Measurements from ENCODE around the gene TBC1D7. TPM values are rescaled to one million over a fixed set of nuclear protein-coding genes. Genes with fewer than 3 reads are reported as not detected.

TBC1D7 gene
- total and polyA plus RNA-seq, 10 of the 15 experiments (the other 5 are each of a cell fraction or from before 2014, with no cell fraction given): 20.1 to 65.9 (median 31.3) TPM

- TF ChIP-seq NR2C2 (IDR thresholded peaks at IDR 0.05; ENCODE audit: borderline replicate concordance, control insufficient read depth, insufficient read length, low read depth) (no peak), ASH2L (IDR thresholded peaks at IDR 0.05; ENCODE audit: borderline replicate concordance, low read depth) (no peak), ZNF622 (IDR thresholded peaks at IDR 0.05) (no peak), JUND (IDR thresholded peaks at IDR 0.05; ENCODE audit: low read depth, low read length) (peak; percentile 79; the same call in 1 of the 2 replicates), NBN (IDR thresholded peaks at IDR 0.05) (peak; percentile 86), ESRRA (IDR thresholded peaks at IDR 0.05; ENCODE audit: low read length) (no peak), EP300 (IDR thresholded peaks at IDR 0.05; ENCODE audit: borderline replicate concordance in 1 of 2, control insufficient read depth in 1 of 2, low read depth in 2 of 2, low read length in 2 of 2) (peak; percentile 72 to 82; a peak in 3 of 4 replicates), BCL11A (IDR thresholded peaks at IDR 0.05; ENCODE audit: low read depth, low read length) (peak; percentile 86), CTCF (IDR thresholded peaks at IDR 0.05 in 2 of 3, conservative IDR thresholded peaks at IDR 0.05 in 1 of 3; ENCODE audit: control insufficient read depth in 2 of 3, extremely low read depth in 1 of 3, insufficient read depth in 1 of 3, low read depth in 3 of 3, low read length in 3 of 3) (no peak), PAX8 (IDR thresholded peaks at IDR 0.05) (no peak), NFXL1 (IDR thresholded peaks at IDR 0.05; ENCODE audit: borderline replicate concordance) (no peak), ZZZ3 (IDR thresholded peaks at IDR 0.05; ENCODE audit: control insufficient read depth, insufficient read length, low read depth) (no peak), CREB1 (IDR thresholded peaks at IDR 0.05; ENCODE audit: low read depth) (peak; percentile 92), SIX5 (IDR thresholded peaks at IDR 0.05; ENCODE audit: low read depth, low read length, severe bottlenecking) (no peak), ZNF217 (IDR thresholded peaks at IDR 0.05) (peak; percentile 52; the same call in 1 of the 2 replicates), PRDM15 (CRISPR knock-in tag; IDR thresholded peaks at IDR 0.05) (no peak), MXI1 (IDR thresholded peaks at IDR 0.05; ENCODE audit: low read depth, low read length) (no peak), MEF2A (IDR thresholded peaks at IDR 0.05; ENCODE audit: insufficient read depth, low read depth, low read length) (peak; percentile 59; the same call in 1 of the 2 replicates), EED (IDR thresholded peaks at IDR 0.05; ENCODE audit: low read depth) (peak; percentile 83), SMAD1 (IDR thresholded peaks at IDR 0.05; ENCODE audit: low read depth, partially characterized antibody) (peak; percentile 81), CBX5 (IDR thresholded peaks at IDR 0.05; ENCODE audit: low read depth) (peak; percentile 30; the same call in 1 of the 2 replicates), JUNB (IDR thresholded peaks at IDR 0.05) (peak; percentile 88)
- TF ChIP-seq, protein P1, sequence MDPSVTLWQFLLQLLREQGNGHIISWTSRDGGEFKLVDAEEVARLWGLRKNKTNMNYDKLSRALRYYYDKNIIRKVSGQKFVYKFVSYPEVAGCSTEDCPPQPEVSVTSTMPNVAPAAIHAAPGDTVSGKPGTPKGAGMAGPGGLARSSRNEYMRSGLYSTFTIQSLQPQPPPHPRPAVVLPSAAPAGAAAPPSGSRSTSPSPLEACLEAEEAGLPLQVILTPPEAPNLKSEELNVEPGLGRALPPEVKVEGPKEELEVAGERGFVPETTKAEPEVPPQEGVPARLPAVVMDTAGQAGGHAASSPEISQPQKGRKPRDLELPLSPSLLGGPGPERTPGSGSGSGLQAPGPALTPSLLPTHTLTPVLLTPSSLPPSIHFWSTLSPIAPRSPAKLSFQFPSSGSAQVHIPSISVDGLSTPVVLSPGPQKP (IDR thresholded peaks at IDR 0.05; ENCODE audit: low read depth, low read length): no peak
- TF ChIP-seq, protein P2, sequence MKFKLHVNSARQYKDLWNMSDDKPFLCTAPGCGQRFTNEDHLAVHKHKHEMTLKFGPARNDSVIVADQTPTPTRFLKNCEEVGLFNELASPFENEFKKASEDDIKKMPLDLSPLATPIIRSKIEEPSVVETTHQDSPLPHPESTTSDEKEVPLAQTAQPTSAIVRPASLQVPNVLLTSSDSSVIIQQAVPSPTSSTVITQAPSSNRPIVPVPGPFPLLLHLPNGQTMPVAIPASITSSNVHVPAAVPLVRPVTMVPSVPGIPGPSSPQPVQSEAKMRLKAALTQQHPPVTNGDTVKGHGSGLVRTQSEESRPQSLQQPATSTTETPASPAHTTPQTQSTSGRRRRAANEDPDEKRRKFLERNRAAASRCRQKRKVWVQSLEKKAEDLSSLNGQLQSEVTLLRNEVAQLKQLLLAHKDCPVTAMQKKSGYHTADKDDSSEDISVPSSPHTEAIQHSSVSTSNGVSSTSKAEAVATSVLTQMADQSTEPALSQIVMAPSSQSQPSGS (IDR thresholded peaks at IDR 0.05; ENCODE audit: low read length): peak; percentile 77
These were observed 47.1 kb upstream of the TBC1D7 start (continued) for GRCh38 chr6:13375360-13375878.

Measured in GM12878 (cell line).